BJ (cell line): ENCODE data around the gene GYG1. TPM values are rescaled to one million over a fixed set of nuclear protein-coding genes. Genes with fewer than 3 reads are reported as not detected.
A peak's percentile ranks its signal among the peaks of the same experiment; 100 is the strongest.

Experiments
- CTCF ChIA-PET: fragments of 350-600 bp; formaldehyde crosslinking; extraction: SDS; loops from one replicate; lab custom pipeline; 2021; ENCODE audit warnings: antibody characterized with exemption, inconsistent platforms; lab: Yijun Ruan, JAX
- POLR2A ChIA-PET: fragments of 300-600 bp; sonication (Branson Sonifier 250); formaldehyde crosslinking; extraction: SDS; loops from one replicate; lab custom pipeline; 2021; ENCODE audit warnings: antibody characterized with exemption; lab: Charles Lee
- DNase-seq: peaks from one replicate; pipeline ENCODE4 v3.0.0-alpha.2; 2011; ENCODE audit warnings: low read depth
- H3K27me3 ChIP-seq: 2 replicates; pipeline ENCODE4 v1.6.0; 2011; ENCODE audit warnings: low read length; ENCODE audit not compliant: control insufficient read depth, insufficient read depth
- H3K36me3 ChIP-seq: 2 replicates; pipeline ENCODE4 v1.5.1; 2011; ENCODE audit warnings: low read length; ENCODE audit not compliant: control insufficient read depth, insufficient read depth
- H3K4me3 ChIP-seq: 2 replicates; pipeline ENCODE4 v1.5.1; 2011; ENCODE audit warnings: low read depth, mild to moderate bottlenecking, control low read depth, low read length
- polyA minus RNA-seq: library from RNA; depleted of rRNA, polyadenylated mRNA; stranded (reverse); fragments of >200 nt; gene quantifications from 2 replicates; pipeline ENCODE4 v1.2.3, GENCODE V29; 2011; rRNA and poly(A)+ RNA removed
- polyA plus RNA-seq: library from polyadenylated mRNA; depleted of rRNA; stranded (reverse); fragments of >200 nt; gene quantifications from 2 replicates; pipeline ENCODE4 v1.2.3, GENCODE V29; 2011; rRNA removed
- TF ChIP-seq, protein P1 (sequence below): IDR thresholded peaks from 2 replicates; pipeline ENCODE4 v1.5.1; 2011; ENCODE audit warnings: low read depth, mild to moderate bottlenecking, control low read depth, inconsistent platforms, low read length, moderate library complexity; ENCODE audit not compliant: insufficient read depth

GYG1 gene
- polyA plus RNA-seq (50.4 and 76.7 TPM in 2 replicates), polyA minus RNA-seq (40.0 and 44.2 TPM in 2 replicates)

DNA sequence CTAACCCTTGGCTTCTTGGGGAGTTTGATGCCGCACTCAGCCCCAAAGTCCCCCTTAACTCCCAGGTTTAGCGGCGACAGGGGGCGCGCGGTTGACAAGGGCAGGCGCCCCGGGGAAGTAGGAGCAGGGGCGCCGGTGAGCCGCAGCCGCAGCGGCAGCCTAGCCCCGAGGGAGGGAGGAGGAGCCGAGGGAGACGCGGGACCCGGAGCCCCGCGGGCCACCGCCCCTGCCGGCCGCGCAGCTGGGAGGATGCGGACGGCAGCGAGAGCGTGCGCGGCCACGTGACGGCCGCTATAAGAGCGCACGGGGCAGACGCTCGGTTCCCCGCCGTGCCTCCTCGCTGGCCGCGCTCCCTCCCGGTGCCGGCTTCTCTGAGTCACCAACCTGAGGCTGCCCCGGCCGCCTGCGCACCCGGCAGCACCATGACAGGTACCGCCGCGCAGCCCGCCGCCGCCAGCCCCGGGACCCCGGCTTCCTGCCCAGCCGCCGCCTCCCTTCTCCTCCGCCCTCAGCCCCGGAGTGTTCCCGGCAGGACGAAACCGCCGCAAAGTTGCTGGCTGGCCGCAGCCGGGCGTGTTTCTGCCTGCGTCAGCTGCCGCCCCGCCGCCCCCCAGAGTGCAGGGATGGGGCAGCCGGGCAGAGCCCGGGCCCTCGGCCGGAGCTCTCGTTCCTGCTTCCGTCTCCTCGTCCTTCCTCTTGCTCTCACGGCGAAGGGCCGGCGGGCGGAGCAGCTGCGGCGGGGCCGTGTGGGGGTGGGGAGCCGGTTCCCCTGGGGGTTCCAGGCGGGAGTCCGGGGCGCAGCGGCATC lies at the start of gene GYG1:
GYG1 (plus strand) TSS at position 322 of the 808 bp plus-strand sequence; CDS start at position 423, 101 bp downstream.
- Histone ChIP-seq H3K27me3 (no peaks in the 10 kb centered on the region), H3K4me3 (peak within 1 kb of the TSS; percentile 81), H3K36me3 (no peaks in the 10 kb centered on the region)
- TF ChIP-seq, protein P1, sequence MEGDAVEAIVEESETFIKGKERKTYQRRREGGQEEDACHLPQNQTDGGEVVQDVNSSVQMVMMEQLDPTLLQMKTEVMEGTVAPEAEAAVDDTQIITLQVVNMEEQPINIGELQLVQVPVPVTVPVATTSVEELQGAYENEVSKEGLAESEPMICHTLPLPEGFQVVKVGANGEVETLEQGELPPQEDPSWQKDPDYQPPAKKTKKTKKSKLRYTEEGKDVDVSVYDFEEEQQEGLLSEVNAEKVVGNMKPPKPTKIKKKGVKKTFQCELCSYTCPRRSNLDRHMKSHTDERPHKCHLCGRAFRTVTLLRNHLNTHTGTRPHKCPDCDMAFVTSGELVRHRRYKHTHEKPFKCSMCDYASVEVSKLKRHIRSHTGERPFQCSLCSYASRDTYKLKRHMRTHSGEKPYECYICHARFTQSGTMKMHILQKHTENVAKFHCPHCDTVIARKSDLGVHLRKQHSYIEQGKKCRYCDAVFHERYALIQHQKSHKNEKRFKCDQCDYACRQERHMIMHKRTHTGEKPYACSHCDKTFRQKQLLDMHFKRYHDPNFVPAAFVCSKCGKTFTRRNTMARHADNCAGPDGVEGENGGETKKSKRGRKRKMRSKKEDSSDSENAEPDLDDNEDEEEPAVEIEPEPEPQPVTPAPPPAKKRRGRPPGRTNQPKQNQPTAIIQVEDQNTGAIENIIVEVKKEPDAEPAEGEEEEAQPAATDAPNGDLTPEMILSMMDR, result peak; percentile 41
- DNase-seq, result peak; percentile 37
- POLR2A ChIA-PET, result interaction anchor here (0.6 kb wide), 1 partner anchor 347 kb away, joined by 3 read pairs; no protein-coding TSS in a partner anchor
- CTCF ChIA-PET, result interaction anchor here (0.7 to 1.2 kb wide), 4 partner anchors 10 to 17 kb away, joined by 3 to 4 read pairs (median 3); no protein-coding TSS in a partner anchor

DNA sequence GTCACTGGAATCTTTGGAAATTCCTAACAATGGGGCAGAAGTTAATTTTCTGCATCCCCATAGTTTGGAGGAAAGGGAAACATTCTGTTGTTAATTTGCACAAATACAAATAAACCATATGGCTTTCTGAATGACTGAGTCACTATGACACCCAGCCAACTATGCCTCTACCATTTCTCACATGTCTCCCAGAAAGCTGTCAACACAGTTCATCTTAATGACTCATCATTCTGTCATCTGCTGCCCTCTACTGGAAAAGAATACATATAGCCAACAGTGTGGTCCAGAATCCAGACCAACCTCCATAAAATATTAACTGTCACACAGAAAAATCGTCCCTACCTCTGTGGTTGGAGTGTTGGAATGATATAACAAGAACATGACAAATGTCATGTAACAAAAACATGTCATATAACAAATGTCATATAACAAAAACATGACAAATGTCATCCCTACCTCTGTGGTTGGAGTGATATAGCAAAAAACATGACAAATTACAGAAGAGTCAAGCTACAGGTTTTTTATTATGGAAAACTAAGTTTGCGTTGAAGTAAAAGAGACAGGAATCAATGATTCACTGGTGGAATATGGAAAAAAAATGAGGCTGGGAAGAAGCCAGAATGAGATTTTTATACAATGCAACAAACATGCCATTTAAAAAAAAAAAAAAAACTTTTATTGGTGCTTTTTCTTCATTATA lies 47.7 kb upstream of the GYG1 start:
- CTCF ChIA-PET, result interaction anchor here (1.0 to 13.8 kb wide), 6 partner anchors 27 to 563 kb away, joined by 3 to 238 read pairs (median 8); partner anchors contain the start of gene CPA3
- Histone ChIP-seq H3K4me3 (no peak overlapping the region), H3K36me3 (no peaks in the 10 kb centered on the region), H3K27me3 (no peaks in the 10 kb centered on the region)
- POLR2A ChIA-PET, result interaction anchor here (0.7 kb wide), 1 partner anchor 352 kb away, joined by 3 read pairs; no protein-coding TSS in a partner anchor
- peak; percentile 77 for DNase-seq
- TF ChIP-seq, protein P1, result peak; percentile 62

DNA sequence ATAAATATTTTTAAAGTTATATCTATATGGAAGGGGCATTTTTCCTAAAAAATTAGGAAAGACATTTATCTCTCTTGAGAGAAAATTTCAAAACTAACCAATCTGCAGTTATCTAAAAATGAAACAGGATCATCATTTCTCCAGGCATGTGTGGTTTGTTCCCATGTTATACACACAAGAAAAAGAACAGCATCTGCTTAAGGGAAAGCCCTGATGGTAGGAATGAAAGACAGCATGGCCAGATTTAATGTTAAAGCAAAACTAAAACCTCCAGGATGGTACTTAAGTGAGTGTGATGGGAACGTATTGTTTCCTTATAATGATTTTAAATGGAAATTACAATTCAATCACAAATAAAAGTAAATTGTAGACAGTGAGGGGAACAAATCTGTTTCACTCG lies 46.2 kb upstream of the GYG1 start:
- ChIA-PET CTCF (interaction anchor here (1.2 to 13.8 kb wide), 4 partner anchors 10 to 218 kb away, joined by 4 to 238 read pairs (median 12); partner anchors contain the start of gene CPA3), POLR2A (no interaction called here)
- DNase-seq, result no peak
- Histone ChIP-seq H3K4me3 (no peak overlapping the region), H3K27me3 (no peaks in the 10 kb centered on the region), H3K36me3 (no peaks in the 10 kb centered on the region)
- TF ChIP-seq, protein P1, result no peak; the same call in 1 of the 2 replicates

DNA sequence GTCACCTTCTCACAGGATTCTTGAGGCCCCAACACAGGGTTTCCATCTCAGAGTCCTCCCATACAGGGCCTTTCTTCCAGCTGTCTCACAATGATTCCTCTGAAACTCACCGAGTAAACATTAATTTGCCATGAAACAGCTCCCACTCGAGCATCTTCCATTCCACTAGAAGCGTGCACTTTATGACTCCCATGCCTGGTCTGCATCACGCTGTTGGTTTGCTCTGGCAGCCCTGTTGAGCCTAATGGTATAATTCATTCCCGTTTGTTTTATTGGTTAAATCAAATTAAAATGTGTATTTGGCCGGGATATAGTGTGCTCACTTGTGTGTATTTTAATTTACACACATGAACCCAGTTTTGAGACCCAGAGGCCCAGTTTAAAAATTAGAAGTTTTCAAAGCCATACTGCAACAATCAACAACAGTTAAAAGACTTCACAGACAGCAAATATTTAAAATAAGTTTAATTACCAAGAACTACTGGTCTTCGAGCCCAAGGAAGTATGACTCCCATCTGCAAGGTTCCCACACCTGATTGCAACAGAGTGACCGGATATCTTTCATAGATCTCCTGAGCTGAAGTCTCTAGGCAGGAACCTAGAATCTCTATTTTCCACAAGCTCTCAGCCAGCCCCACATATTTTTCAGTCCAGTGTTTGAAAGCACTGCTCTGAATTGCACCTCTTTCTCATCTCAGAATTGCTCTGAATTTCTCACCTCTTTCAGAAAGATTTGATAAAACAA lies 42.3 kb upstream of the GYG1 start:
- H3K27me3 ChIP-seq, result no peaks in the 10 kb centered on the region
- H3K4me3 ChIP-seq, result no peak overlapping the region
- ChIA-PET CTCF (interaction anchor here (0.7 to 13.8 kb wide), 4 partner anchors 14 to 366 kb away, joined by 3 to 238 read pairs (median 3); partner anchors contain the start of gene CPA3), POLR2A (no interaction called here)
- no peaks in the 10 kb centered on the region for H3K36me3 ChIP-seq
- DNase-seq, result no peak
- TF ChIP-seq, protein P1, result no peak
